SU-DHL-6 (cell line): ENCODE measurements around the gene MTRF1.

Experiments used
- EZH2phosphoT487 ChIP-seq: fragments of 200-600 bp; sonication (generic), shearing (Covaris generic); conservative IDR thresholded peaks from 2 replicates; pipeline ENCODE4 v1.6.1; 2018; ENCODE audit warnings: mild to moderate bottlenecking, antibody characterized with exemption, low read length, moderate library complexity, mixed read lengths
- TF ChIP-seq, protein P1 (sequence below): fragments of 200-600 bp; sonication (generic); IDR thresholded peaks from one replicate; pipeline ENCODE4 v1.5.1; 2017; ENCODE audit warnings: antibody characterized with exemption, mild to moderate bottlenecking, low read length, moderate library complexity; ENCODE audit not compliant: insufficient read depth, poor library complexity, severe bottlenecking

DNA sequence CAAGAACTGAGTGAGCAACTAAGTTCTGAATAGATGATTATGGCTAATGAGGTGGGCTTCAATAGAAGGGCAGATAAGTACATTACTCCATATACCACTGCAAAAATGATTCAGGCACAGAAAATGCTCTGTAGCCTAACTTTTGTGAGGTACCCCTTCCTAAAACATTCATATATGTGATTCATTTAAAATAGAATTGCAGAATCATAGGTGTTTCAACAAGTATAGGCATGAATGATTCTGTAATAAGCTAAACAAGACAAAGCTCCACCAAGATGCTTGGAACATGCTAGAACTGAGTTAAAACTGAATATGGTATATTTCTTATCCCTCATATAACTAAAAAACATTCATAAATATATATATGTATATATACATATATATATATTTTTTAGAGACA lies 81.1 kb downstream of the MTRF1 start:
- TF ChIP-seq, protein P1, sequence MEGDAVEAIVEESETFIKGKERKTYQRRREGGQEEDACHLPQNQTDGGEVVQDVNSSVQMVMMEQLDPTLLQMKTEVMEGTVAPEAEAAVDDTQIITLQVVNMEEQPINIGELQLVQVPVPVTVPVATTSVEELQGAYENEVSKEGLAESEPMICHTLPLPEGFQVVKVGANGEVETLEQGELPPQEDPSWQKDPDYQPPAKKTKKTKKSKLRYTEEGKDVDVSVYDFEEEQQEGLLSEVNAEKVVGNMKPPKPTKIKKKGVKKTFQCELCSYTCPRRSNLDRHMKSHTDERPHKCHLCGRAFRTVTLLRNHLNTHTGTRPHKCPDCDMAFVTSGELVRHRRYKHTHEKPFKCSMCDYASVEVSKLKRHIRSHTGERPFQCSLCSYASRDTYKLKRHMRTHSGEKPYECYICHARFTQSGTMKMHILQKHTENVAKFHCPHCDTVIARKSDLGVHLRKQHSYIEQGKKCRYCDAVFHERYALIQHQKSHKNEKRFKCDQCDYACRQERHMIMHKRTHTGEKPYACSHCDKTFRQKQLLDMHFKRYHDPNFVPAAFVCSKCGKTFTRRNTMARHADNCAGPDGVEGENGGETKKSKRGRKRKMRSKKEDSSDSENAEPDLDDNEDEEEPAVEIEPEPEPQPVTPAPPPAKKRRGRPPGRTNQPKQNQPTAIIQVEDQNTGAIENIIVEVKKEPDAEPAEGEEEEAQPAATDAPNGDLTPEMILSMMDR = no peak
- TF ChIP-seq EZH2phosphoT487 = no peak
